HG03039 (cell line): ENCODE results near the gene XRCC4.
"Not testable (repeated sequence)": the region's sequence is repeated elsewhere in the genome, so short reads cannot be mapped to it uniquely, and the experiment has no call there.

Experiments
- ATAC-seq: cut with Tn5 transposase; IDR thresholded peaks from one replicate; pipeline ENCODE4 v1.9.1; 2021; ENCODE audit warnings: mild to moderate bottlenecking, moderate library complexity; ENCODE audit not compliant: unreplicated experiment

XRCC4 gene

GRCh38 chr5:83337453-83338035, 260.2 kb downstream of the XRCC4 start:
- no peak for ATAC-seq

GRCh38 chr5:83340511-83340918, 263.2 kb downstream of the XRCC4 start:
- no peak for ATAC-seq

GRCh38 chr5:83341815-83342334, 264.5 kb downstream of the XRCC4 start:
- no peak for ATAC-seq

GRCh38 chr5:83342465-83342864, 265.1 kb downstream of the XRCC4 start:
- ATAC-seq, result no peak

- no peak for ATAC-seq
Measured at GRCh38 chr5:83343299-83343698, 266.0 kb downstream of the XRCC4 start.

GRCh38 chr5:83345423-83345822, 268.1 kb downstream of the XRCC4 start:
- ATAC-seq, result no peak

GRCh38 chr5:83348281-83348780, 271.0 kb downstream of the XRCC4 start:
- no peak for ATAC-seq

- ATAC-seq, result no peak
Measured at GRCh38 chr5:83353231-83353630, 275.9 kb downstream of the XRCC4 start.

- no peak for ATAC-seq
Measured at GRCh38 chr5:83353774-83354173, 276.4 kb downstream of the XRCC4 start.

- no peak for ATAC-seq
Measured at GRCh38 chr5:83354958-83355357, 277.6 kb downstream of the XRCC4 start.

- ATAC-seq, result not testable (repeated sequence)
Measured at GRCh38 chr5:83355482-83356014, 278.2 kb downstream of the XRCC4 start.

GRCh38 chr5:83357621-83358231, 280.4 kb downstream of the XRCC4 start:
- no peak for ATAC-seq

- ATAC-seq, result no peak
Measured at GRCh38 chr5:83360573-83360972, 283.2 kb downstream of the XRCC4 start.

GRCh38 chr5:83362526-83362925, 285.2 kb downstream of the XRCC4 start:
- ATAC-seq, result no peak

GRCh38 chr5:83363111-83363885, 286.0 kb downstream of the XRCC4 start:
- no peak for ATAC-seq

- ATAC-seq, result no peak
Measured at GRCh38 chr5:83363886-83364275, 286.5 kb downstream of the XRCC4 start.

GRCh38 chr5:83364312-83365299, 287.3 kb downstream of the XRCC4 start:
- ATAC-seq, result peak; percentile 58

GRCh38 chr5:83368319-83368718, 291.0 kb downstream of the XRCC4 start:
- ATAC-seq, result no peak

GRCh38 chr5:83368835-83369234, 291.5 kb downstream of the XRCC4 start:
- ATAC-seq, result no peak

GRCh38 chr5:83370957-83371356, 293.6 kb downstream of the XRCC4 start:
- ATAC-seq, result no peak
